Measurements from ENCODE around the gene DENND6A.

DNA sequence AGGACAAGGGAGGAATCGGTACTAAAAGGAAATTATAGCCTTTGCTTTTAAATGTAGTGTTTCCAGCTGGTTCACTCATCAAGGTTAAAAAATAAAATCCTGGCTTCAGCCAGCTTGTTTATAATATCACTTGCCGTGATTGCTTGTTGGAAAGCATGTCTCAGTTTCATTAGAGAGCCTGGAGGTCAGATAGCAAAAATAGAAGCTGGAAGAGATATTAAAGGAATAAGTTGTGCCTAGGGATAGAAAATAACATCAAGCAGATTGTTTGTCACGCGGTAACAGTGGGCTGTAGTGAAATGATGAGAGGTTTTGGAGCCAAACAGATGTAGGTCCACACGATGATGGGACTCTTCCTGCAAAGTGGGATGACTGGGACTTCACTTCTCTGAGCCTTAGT lies 45.5 kb upstream of the DENND6A start:
- TF ChIP-seq POLR2AphosphoS5 (IDR thresholded peaks at IDR 0.05) (no peak), CTCF (IDR thresholded peaks at IDR 0.05) (no peak)

Measured in sigmoid colon (tissue), 4 donors.